Neural cell (in vitro differentiated cells): Measurements from ENCODE around the gene LIN9. TPM values are rescaled to one million over a fixed set of nuclear protein-coding genes. Genes with fewer than 3 reads are reported as not detected.
"Not testable (repeated sequence)": the region's sequence is repeated elsewhere in the genome, so short reads cannot be mapped to it uniquely, and the experiment has no call there.

Source experiments
- H2AFZ ChIP-seq: fragments of 200-600, 300-800 bp; sonication (generic), shearing (Covaris generic); 2 replicates; pipeline ENCODE4 v1.6.0; 2014; ENCODE audit warnings: low read depth, mild to moderate bottlenecking, antibody characterized with exemption, low read length, moderate library complexity
- H3F3A ChIP-seq: fragments of 200-600 bp; shearing (Covaris generic); 2 replicates; pipeline ENCODE4 v1.6.1; 2016; ENCODE audit warnings: mild to moderate bottlenecking, moderate library complexity, mixed read lengths, antibody characterized with exemption, low read length; ENCODE audit not compliant: insufficient read depth, poor library complexity, severe bottlenecking
- H3K27ac ChIP-seq: fragments of 200-600, 300-800 bp; sonication (generic), shearing (Covaris generic); 2 replicates; pipeline ENCODE4 v1.5.1; 2014; ENCODE audit warnings: mild to moderate bottlenecking, low read length, moderate library complexity
- H3K27me3 ChIP-seq: fragments of 300-800, 200-600 bp; sonication (generic), shearing (Covaris generic); 2 replicates; pipeline ENCODE4 v1.6.0; 2014; ENCODE audit warnings: mild to moderate bottlenecking, low read depth, low read length, moderate library complexity; ENCODE audit not compliant: insufficient read depth
- H3K36me3 ChIP-seq: fragments of 300-800, 200-600 bp; sonication (generic), shearing (Covaris generic); 2 replicates; pipeline ENCODE4 v1.5.1; 2014; ENCODE audit warnings: mild to moderate bottlenecking, antibody characterized with exemption, low read length, moderate library complexity; ENCODE audit not compliant: insufficient read depth
- H3K4me2 ChIP-seq: fragments of 300-800, 200-600 bp; sonication (generic), shearing (Covaris generic); 2 replicates; pipeline ENCODE4 v1.6.0; 2014; ENCODE audit warnings: mild to moderate bottlenecking, low read length
- H3K4me3 ChIP-seq: fragments of 300-800, 200-600 bp; sonication (generic), shearing (Covaris generic); 2 replicates; pipeline ENCODE4 v1.5.1; 2014; ENCODE audit warnings: mild to moderate bottlenecking, low read length, moderate library complexity
- H3K79me2 ChIP-seq: fragments of 200-600 bp; shearing (Covaris generic); replicated peaks from 2 replicates; pipeline ENCODE4 v1.6.0; 2014; ENCODE audit warnings: mild to moderate bottlenecking, low read length, moderate library complexity; ENCODE audit not compliant: insufficient read depth
- H3K9ac ChIP-seq: fragments of 300-800, 200-600 bp; sonication (generic), shearing (Covaris generic); 2 replicates; pipeline ENCODE4 v1.6.1; 2016; ENCODE audit warnings: mild to moderate bottlenecking, low read length, mixed read lengths
- H3K9me2 ChIP-seq: fragments of 200-600 bp; shearing (Covaris generic); 2 replicates; pipeline ENCODE4 v1.6.1; 2016; ENCODE audit warnings: mild to moderate bottlenecking, low read length, mixed read lengths; ENCODE audit not compliant: insufficient read depth
- H3K9me3 ChIP-seq: fragments of 200-600, 300-800 bp; sonication (generic), shearing (Covaris generic); 2 replicates; pipeline ENCODE4 v1.6.1; 2016; ENCODE audit warnings: mild to moderate bottlenecking, mixed run types, low read length, moderate library complexity, mixed read lengths
- H4K20me1 ChIP-seq: fragments of 200-600 bp; shearing (Covaris generic); 2 replicates; pipeline ENCODE4 v1.6.1; 2016; ENCODE audit warnings: mild to moderate bottlenecking, mixed run types; ENCODE audit not compliant: insufficient read depth
- EZH2 ChIP-seq: fragments of 200-600, 300-800 bp; shearing (Covaris generic), sonication (generic); IDR thresholded peaks from 2 replicates; pipeline ENCODE4 v1.6.1; 2014; ENCODE audit warnings: antibody characterized with exemption, low read length, borderline replicate concordance, mild to moderate bottlenecking; ENCODE audit not compliant: insufficient read depth, poor library complexity, severe bottlenecking
- MXI1 ChIP-seq: fragments of 450-650 bp; conservative IDR thresholded peaks from 2 replicates; pipeline ENCODE4 v1.6.1; 2014; ENCODE audit warnings: antibody characterized with exemption, mild to moderate bottlenecking; ENCODE audit not compliant: poor library complexity, severe bottlenecking
- POLR2AphosphoS5 ChIP-seq: IDR thresholded peaks from 2 replicates; pipeline ENCODE4 v1.6.1; 2012
- RAD21 ChIP-seq: fragments of 450-650 bp; conservative IDR thresholded peaks from 2 replicates; pipeline ENCODE4 v1.6.1; 2014; ENCODE audit warnings: antibody characterized with exemption, mild to moderate bottlenecking, moderate library complexity
- SMC3 ChIP-seq: fragments of 450-650 bp; conservative IDR thresholded peaks from 2 replicates; pipeline ENCODE4 v1.6.1; 2014; ENCODE audit warnings: antibody characterized with exemption, mild to moderate bottlenecking, moderate library complexity; ENCODE audit not compliant: poor library complexity
- TAF1 ChIP-seq: IDR thresholded peaks from 2 replicates; pipeline ENCODE4 v1.6.1; 2012; ENCODE audit warnings: low read depth
- polyA plus RNA-seq: library from polyadenylated mRNA; depleted of rRNA; stranded (reverse); fragments of >200 nt; gene quantifications from 2 replicates; pipeline ENCODE4 v1.2.3, GENCODE V29; 2014
- TF ChIP-seq, protein P1 (sequence below): IDR thresholded peaks from 2 replicates; pipeline ENCODE4 v1.6.1; 2012; ENCODE audit warnings: borderline replicate concordance
- TF ChIP-seq, protein P2 (sequence below): fragments of 450-650 bp; IDR thresholded peaks from 2 replicates; pipeline ENCODE4 v1.5.1; 2014; ENCODE audit warnings: antibody characterized with exemption, mild to moderate bottlenecking, moderate library complexity; ENCODE audit not compliant: poor library complexity, severe bottlenecking

The LIN9 gene
- polyA plus RNA-seq, 1 donor from 2014 or later: 11.9 TPM

DNA sequence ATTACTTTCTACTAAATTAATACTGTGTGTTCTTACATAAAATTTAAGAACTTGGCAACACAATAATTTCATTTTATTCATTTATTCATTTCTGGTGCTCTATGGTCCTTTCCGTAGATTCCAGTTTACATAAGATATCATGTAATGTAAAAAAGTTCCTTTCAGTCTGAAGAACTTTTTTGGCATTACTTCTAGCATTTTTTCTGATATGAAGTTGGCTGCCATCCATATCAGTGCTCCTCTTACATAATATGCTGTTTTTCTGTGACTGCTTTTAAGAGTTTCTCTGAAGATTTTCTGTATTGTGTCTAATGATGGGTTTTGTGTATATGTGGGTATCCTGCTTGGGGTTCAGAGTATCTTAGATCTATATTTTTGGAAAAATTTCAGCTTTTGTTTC, 34.8 kb downstream of the LIN9 start:
- Histone ChIP-seq H3K36me3 (no peaks in the 10 kb centered on the region), H3K27ac (no peak overlapping the region), H3K9ac (no peak overlapping the region), H3K9me3 (no peaks in the 10 kb centered on the region), H4K20me1 (no peaks in the 10 kb centered on the region), H3K27me3 (no peaks in the 10 kb centered on the region), H3K4me2 (no peak overlapping the region), H3K9me2 (no peaks in the 10 kb centered on the region), H2AFZ (no peak overlapping the region), H3K4me3 (no peak overlapping the region), H3F3A (no peaks in the 10 kb centered on the region), H3K79me2 (no peaks in the 10 kb centered on the region)
- TF ChIP-seq POLR2AphosphoS5 (no peak), RAD21 (no peak), TAF1 (no peak), SMC3 (no peak), EZH2 (no peak), MXI1 (no peak)
- TF ChIP-seq, protein P1, sequence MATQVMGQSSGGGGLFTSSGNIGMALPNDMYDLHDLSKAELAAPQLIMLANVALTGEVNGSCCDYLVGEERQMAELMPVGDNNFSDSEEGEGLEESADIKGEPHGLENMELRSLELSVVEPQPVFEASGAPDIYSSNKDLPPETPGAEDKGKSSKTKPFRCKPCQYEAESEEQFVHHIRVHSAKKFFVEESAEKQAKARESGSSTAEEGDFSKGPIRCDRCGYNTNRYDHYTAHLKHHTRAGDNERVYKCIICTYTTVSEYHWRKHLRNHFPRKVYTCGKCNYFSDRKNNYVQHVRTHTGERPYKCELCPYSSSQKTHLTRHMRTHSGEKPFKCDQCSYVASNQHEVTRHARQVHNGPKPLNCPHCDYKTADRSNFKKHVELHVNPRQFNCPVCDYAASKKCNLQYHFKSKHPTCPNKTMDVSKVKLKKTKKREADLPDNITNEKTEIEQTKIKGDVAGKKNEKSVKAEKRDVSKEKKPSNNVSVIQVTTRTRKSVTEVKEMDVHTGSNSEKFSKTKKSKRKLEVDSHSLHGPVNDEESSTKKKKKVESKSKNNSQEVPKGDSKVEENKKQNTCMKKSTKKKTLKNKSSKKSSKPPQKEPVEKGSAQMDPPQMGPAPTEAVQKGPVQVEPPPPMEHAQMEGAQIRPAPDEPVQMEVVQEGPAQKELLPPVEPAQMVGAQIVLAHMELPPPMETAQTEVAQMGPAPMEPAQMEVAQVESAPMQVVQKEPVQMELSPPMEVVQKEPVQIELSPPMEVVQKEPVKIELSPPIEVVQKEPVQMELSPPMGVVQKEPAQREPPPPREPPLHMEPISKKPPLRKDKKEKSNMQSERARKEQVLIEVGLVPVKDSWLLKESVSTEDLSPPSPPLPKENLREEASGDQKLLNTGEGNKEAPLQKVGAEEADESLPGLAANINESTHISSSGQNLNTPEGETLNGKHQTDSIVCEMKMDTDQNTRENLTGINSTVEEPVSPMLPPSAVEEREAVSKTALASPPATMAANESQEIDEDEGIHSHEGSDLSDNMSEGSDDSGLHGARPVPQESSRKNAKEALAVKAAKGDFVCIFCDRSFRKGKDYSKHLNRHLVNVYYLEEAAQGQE: no peak
- TF ChIP-seq, protein P2, sequence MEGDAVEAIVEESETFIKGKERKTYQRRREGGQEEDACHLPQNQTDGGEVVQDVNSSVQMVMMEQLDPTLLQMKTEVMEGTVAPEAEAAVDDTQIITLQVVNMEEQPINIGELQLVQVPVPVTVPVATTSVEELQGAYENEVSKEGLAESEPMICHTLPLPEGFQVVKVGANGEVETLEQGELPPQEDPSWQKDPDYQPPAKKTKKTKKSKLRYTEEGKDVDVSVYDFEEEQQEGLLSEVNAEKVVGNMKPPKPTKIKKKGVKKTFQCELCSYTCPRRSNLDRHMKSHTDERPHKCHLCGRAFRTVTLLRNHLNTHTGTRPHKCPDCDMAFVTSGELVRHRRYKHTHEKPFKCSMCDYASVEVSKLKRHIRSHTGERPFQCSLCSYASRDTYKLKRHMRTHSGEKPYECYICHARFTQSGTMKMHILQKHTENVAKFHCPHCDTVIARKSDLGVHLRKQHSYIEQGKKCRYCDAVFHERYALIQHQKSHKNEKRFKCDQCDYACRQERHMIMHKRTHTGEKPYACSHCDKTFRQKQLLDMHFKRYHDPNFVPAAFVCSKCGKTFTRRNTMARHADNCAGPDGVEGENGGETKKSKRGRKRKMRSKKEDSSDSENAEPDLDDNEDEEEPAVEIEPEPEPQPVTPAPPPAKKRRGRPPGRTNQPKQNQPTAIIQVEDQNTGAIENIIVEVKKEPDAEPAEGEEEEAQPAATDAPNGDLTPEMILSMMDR: no peak

DNA sequence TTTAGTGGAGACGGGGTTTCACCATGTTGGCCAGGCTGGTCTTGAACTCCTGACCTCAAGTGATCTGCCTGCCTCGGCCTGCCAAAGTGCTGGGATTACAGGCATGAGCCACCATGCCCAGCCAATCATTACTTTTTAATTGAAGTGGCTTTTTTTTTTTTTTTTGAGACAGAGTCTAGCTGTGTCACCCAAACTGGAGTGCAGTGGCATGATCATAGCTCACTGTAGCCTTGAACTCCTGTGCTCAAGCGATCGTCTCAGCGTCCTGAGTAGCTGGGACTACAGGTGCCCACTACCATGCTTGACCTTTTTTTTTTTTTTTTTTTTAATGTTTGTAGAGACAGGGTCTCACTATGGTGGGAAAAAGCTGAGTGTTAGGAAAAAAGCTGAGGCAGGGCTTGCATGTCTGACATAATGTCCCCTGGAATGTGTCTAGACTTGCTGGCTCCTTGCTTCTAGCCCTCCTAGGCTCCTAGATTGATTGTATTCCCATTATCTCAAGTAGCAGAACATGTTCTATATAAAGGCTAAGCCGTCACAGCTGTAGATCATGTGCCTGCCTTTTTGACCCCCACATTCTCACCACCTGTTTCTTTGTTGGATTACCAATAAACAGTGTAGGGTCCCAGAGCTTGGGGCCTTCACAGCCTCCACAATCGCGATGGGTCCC, 36.6 kb downstream of the LIN9 start:
- not testable (repeated sequence) for H3K9ac ChIP-seq, H3K79me2 ChIP-seq, H3F3A ChIP-seq, H3K9me2 ChIP-seq, H3K9me3 ChIP-seq, H3K27ac ChIP-seq, H3K4me2 ChIP-seq, H2AFZ ChIP-seq, H3K27me3 ChIP-seq, H3K36me3 ChIP-seq, H4K20me1 ChIP-seq, H3K4me3 ChIP-seq
